Astrocyte (in vitro differentiated cells and primary cell): ENCODE results near the gene KMT2C. TPM values are rescaled to one million over a fixed set of nuclear protein-coding genes. Genes with fewer than 3 reads are reported as not detected.

Experiments
- DNase-seq: peaks from one replicate; pipeline ENCODE4 v3.0.0-alpha.2; 2010; ENCODE audit warnings: low read depth
- FAIRE-seq: peaks from 2 replicates; lab custom pipeline; 2011; peaks lifted over from hg19 to GRCh38; lab: Jason Lieb, UNC
- H2AFZ ChIP-seq: 2 replicates; pipeline ENCODE4 v1.6.0; 2012; ENCODE audit warnings: low read depth, low read length, inconsistent platforms
- H3K27ac ChIP-seq: 2 replicates; pipeline ENCODE4 v1.5.1; 2011; ENCODE audit warnings: low read depth, low read length, inconsistent platforms
- H3K27me3 ChIP-seq: 2 replicates; pipeline ENCODE4 v1.6.0; 2011; ENCODE audit warnings: low read length, inconsistent platforms; ENCODE audit not compliant: insufficient read depth
- H3K36me3 ChIP-seq: 2 replicates; pipeline ENCODE4 v1.5.1; 2011; ENCODE audit warnings: low read length, inconsistent platforms; ENCODE audit not compliant: insufficient read depth
- H3K4me1 ChIP-seq: 2 replicates; pipeline ENCODE4 v1.5.1; 2011; ENCODE audit warnings: low read length, inconsistent platforms; ENCODE audit not compliant: insufficient read depth
- H3K4me2 ChIP-seq: 2 replicates; pipeline ENCODE4 v1.6.0; 2012; ENCODE audit warnings: low read length, inconsistent platforms
- H3K4me3 ChIP-seq: 2 replicates; pipeline ENCODE4 v1.5.1; 2011; ENCODE audit warnings: low read depth, mild to moderate bottlenecking, low read length, inconsistent platforms; ENCODE audit not compliant: insufficient read depth
- H3K79me2 ChIP-seq: 2 replicates; pipeline ENCODE4 v1.6.0; 2012; ENCODE audit warnings: mild to moderate bottlenecking, low read length, inconsistent platforms; ENCODE audit not compliant: insufficient read depth
- H3K9ac ChIP-seq: 2 replicates; pipeline ENCODE4 v1.6.0; 2012; ENCODE audit warnings: mild to moderate bottlenecking, low read length, inconsistent platforms
- H3K9me3 ChIP-seq: 2 replicates; pipeline ENCODE4 v1.5.1; 2012; ENCODE audit warnings: low read depth, mild to moderate bottlenecking, low read length, inconsistent platforms; ENCODE audit not compliant: insufficient read depth
- H4K20me1 ChIP-seq: 2 replicates; pipeline ENCODE4 v1.6.0; 2012; ENCODE audit warnings: low read length, inconsistent platforms; ENCODE audit not compliant: insufficient read depth
- H3K27ac Mint-ChIP-seq: one replicate; pipeline ENCODE4 v1.8.0; 2021; ENCODE audit warnings: mild to moderate bottlenecking, mixed read lengths; ENCODE audit not compliant: unreplicated experiment
- H3K27me3 Mint-ChIP-seq: one replicate; pipeline ENCODE4 v1.8.0; 2021; ENCODE audit warnings: low read depth, mixed read lengths; ENCODE audit not compliant: unreplicated experiment
- H3K36me3 Mint-ChIP-seq: one replicate; pipeline ENCODE4 v1.8.0; 2021; ENCODE audit warnings: low read depth, mixed read lengths; ENCODE audit not compliant: unreplicated experiment
- H3K4me1 Mint-ChIP-seq: one replicate; pipeline ENCODE4 v1.8.0; 2021; ENCODE audit warnings: low read depth, mixed read lengths; ENCODE audit not compliant: unreplicated experiment
- H3K4me3 Mint-ChIP-seq: one replicate; pipeline ENCODE4 v1.8.0; 2021; ENCODE audit warnings: mild to moderate bottlenecking, moderate library complexity, mixed read lengths; ENCODE audit not compliant: unreplicated experiment
- H3K9me3 Mint-ChIP-seq: one replicate; pipeline ENCODE4 v1.8.0; 2021; ENCODE audit warnings: mild to moderate bottlenecking, mixed read lengths; ENCODE audit not compliant: unreplicated experiment
- CTCF ChIP-seq: IDR thresholded peaks from 2 replicates; pipeline ENCODE4 v1.5.1; 2011; ENCODE audit warnings: low read depth, mild to moderate bottlenecking, inconsistent platforms, low read length, moderate library complexity; ENCODE audit not compliant: insufficient read depth
- EZH2 ChIP-seq: IDR thresholded peaks from 2 replicates; pipeline ENCODE4 v1.6.1; 2012; ENCODE audit warnings: mild to moderate bottlenecking, low read length, inconsistent platforms; ENCODE audit not compliant: insufficient read depth
- total RNA-seq: library from RNA; stranded (reverse); gene quantifications from 2 replicates; pipeline ENCODE4 v1.2.1, GENCODE V29; 2021

KMT2C gene
- total RNA-seq, 1 donor from 2014 or later: 59.0 TPM

- H3K27ac ChIP-seq: no peak overlapping the region
- H3K9me3 ChIP-seq: no peaks in the 10 kb centered on the region
- H3K36me3 Mint-ChIP-seq: peaks cover 14% of the 10 kb centered on the region
- no peak overlapping the region for H3K4me3 ChIP-seq
- H3K4me3 Mint-ChIP-seq: no peak overlapping the region
- H4K20me1 ChIP-seq: peaks cover 3% of the 10 kb centered on the region
- H3K9me3 Mint-ChIP-seq: no peaks in the 10 kb centered on the region
- no peaks in the 10 kb centered on the region for H3K27me3 ChIP-seq
- H3K4me1 ChIP-seq: no peaks in the 10 kb centered on the region
- H3K36me3 ChIP-seq: peaks cover 24% of the 10 kb centered on the region
- H3K79me2 ChIP-seq: no peaks in the 10 kb centered on the region
- DNase-seq: no peak
- peaks cover 5% of the 10 kb centered on the region for H3K4me1 Mint-ChIP-seq
- H3K4me2 ChIP-seq: no peak overlapping the region
- H2AFZ ChIP-seq: no peak overlapping the region
- H3K27ac Mint-ChIP-seq: no peak overlapping the region
- no peaks in the 10 kb centered on the region for H3K27me3 Mint-ChIP-seq
- TF ChIP-seq CTCF (no peak), EZH2 (no peak)
- no peak for FAIRE-seq
- no peak overlapping the region for H3K9ac ChIP-seq
Observed at GRCh38 chr7:152196391-152196790, 239.4 kb downstream of the KMT2C start.

- Mint-ChIP-seq H3K27ac (no peak overlapping the region), H3K9me3 (no peaks in the 10 kb centered on the region), H3K36me3 (peaks cover 14% of the 10 kb centered on the region), H3K27me3 (no peaks in the 10 kb centered on the region), H3K4me3 (no peak overlapping the region), H3K4me1 (no peaks in the 10 kb centered on the region)
- H3K79me2 ChIP-seq: no peaks in the 10 kb centered on the region
- DNase-seq (no peak), FAIRE-seq (no peak)
- H3K27ac ChIP-seq: no peak overlapping the region
- no peak overlapping the region for H3K4me2 ChIP-seq
- H3K4me3 ChIP-seq: no peak overlapping the region
- H4K20me1 ChIP-seq: peaks cover 5% of the 10 kb centered on the region
- no peaks in the 10 kb centered on the region for H3K9me3 ChIP-seq
- peaks cover 34% of the 10 kb centered on the region for H3K36me3 ChIP-seq
- H2AFZ ChIP-seq: no peak overlapping the region
- H3K4me1 ChIP-seq: no peaks in the 10 kb centered on the region
- no peak for TF ChIP-seq CTCF
- H3K27me3 ChIP-seq: no peaks in the 10 kb centered on the region
- H3K9ac ChIP-seq: no peak overlapping the region
Observed at GRCh38 chr7:152193880-152194279, 241.9 kb downstream of the KMT2C start.

DNA sequence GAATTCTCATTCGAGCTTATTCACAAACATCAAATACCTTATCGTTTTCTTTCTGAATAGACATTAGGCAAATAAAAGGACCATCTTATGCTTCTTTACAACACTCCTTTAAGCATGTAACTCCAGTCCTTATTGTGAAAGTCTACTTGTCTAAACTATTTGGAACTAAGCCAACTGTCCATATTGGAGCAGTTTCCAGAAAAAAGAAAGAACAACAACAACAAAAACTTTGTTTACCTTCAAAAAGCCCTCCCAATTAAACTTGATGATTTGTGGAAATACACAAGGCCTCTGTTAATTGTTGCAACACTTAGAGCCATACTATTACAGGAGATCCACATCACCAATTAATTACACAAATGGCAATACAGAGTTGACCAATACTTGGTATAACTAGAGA is 246.7 kb downstream of the KMT2C start:
- no peak overlapping the region for H3K4me3 Mint-ChIP-seq
- Histone ChIP-seq H4K20me1 (peaks cover 5% of the 10 kb centered on the region), H3K4me1 (no peaks in the 10 kb centered on the region), H3K27ac (no peak overlapping the region), H3K4me3 (no peak overlapping the region), H3K9ac (no peak overlapping the region), H3K27me3 (no peaks in the 10 kb centered on the region), H3K36me3 (peaks cover 46% of the 10 kb centered on the region), H3K79me2 (no peaks in the 10 kb centered on the region), H2AFZ (no peak overlapping the region), H3K4me2 (no peak overlapping the region), H3K9me3 (no peaks in the 10 kb centered on the region)
- DNase-seq (no peak), FAIRE-seq (no peak)
- TF ChIP-seq EZH2 (no peak), CTCF (no peak)
- H3K4me1 Mint-ChIP-seq: no peaks in the 10 kb centered on the region
- H3K9me3 Mint-ChIP-seq: no peaks in the 10 kb centered on the region
- H3K36me3 Mint-ChIP-seq: peaks cover 6% of the 10 kb centered on the region
- H3K27ac Mint-ChIP-seq: no peak overlapping the region
- H3K27me3 Mint-ChIP-seq: no peaks in the 10 kb centered on the region
